IMR-90 (cell line): ENCODE data around the gene CDKN2B-AS1. TPM values are rescaled to one million over a fixed set of nuclear protein-coding genes. Genes with fewer than 3 reads are reported as not detected.

ENCODE experiments used
- ATAC-seq: fragments of 200-7000 bp; cut with Tn5 transposase; 2 replicates; pipeline ENCODE4 v1.9.1; 2020; ENCODE audit warnings: low read depth, mild to moderate bottlenecking, moderate library complexity
- BruUV-seq: library from RNA; stranded (reverse); fragments of 400-500 nt; replicated peaks from 2 replicates; lab custom pipeline; 2021; lab: Mats Ljungman, UMichigan
- CTCF ChIA-PET: fragments of 300-600 bp; formaldehyde crosslinking; extraction: SDS; loops from one replicate; lab custom pipeline; 2021; ENCODE audit warnings: antibody characterized with exemption; lab: Yijun Ruan, JAX
- POLR2A ChIA-PET: fragments of 300-600 bp; sonication (Branson Sonifier 250); formaldehyde crosslinking; loops from one replicate; lab custom pipeline; 2022; ENCODE audit warnings: antibody characterized with exemption; ENCODE audit not compliant: unreplicated experiment; lab: Charles Lee
- DNase-seq: peaks from one replicate; pipeline ENCODE4 v3.0.0; 2013
- H2AFZ ChIP-seq: replicated peaks from 2 replicates; pipeline ENCODE3; 2013; ENCODE audit warnings: low read length, mild to moderate bottlenecking; ENCODE audit not compliant: poor library complexity
- H2AK5ac ChIP-seq: 2 replicates; pipeline ENCODE4 v1.6.1; 2013; ENCODE audit warnings: low read depth, low read length, inconsistent platforms
- H2AK9ac ChIP-seq: replicated peaks from 2 replicates; pipeline ENCODE3; 2013; ENCODE audit warnings: mild to moderate bottlenecking, low read depth, low read length, moderate library complexity; ENCODE audit not compliant: poor library complexity
- H2BK120ac ChIP-seq: 2 replicates; pipeline ENCODE4 v1.6.1; 2013; ENCODE audit warnings: low read depth, low read length, inconsistent platforms
- H2BK15ac ChIP-seq: 3 replicates; pipeline ENCODE4 v1.6.1; 2013; ENCODE audit warnings: low read depth, low read length, inconsistent platforms
- H2BK20ac ChIP-seq: 2 replicates; pipeline ENCODE4 v1.6.1; 2013; ENCODE audit warnings: low read depth, mild to moderate bottlenecking, inconsistent platforms, low read length, moderate library complexity
- H2BK5ac ChIP-seq: 2 replicates; pipeline ENCODE4 v1.6.1; 2013; ENCODE audit warnings: mild to moderate bottlenecking, low read depth, low read length, inconsistent platforms; ENCODE audit not compliant: poor library complexity, severe bottlenecking
- H3K14ac ChIP-seq: replicated peaks from 2 replicates; pipeline ENCODE4 v1.6.1; 2013; ENCODE audit warnings: low read depth, low read length, inconsistent platforms
- H3K18ac ChIP-seq: 2 replicates; pipeline ENCODE4 v1.6.1; 2013; ENCODE audit warnings: low read depth, low read length, control low read depth
- H3K23ac ChIP-seq: 2 replicates; pipeline ENCODE4 v1.6.1; 2013; ENCODE audit warnings: low read depth, low read length, inconsistent platforms
- H3K27ac ChIP-seq: 2 replicates; pipeline ENCODE4 v1.5.1; 2013; ENCODE audit warnings: mild to moderate bottlenecking, control low read depth, low read length; ENCODE audit not compliant: insufficient read depth
- H3K27me3 ChIP-seq: 2 replicates; pipeline ENCODE4 v1.6.1; 2013; ENCODE audit warnings: low read length; ENCODE audit not compliant: control insufficient read depth, insufficient read depth
- H3K36me3 ChIP-seq: 2 replicates; pipeline ENCODE4 v1.6.1; 2013; ENCODE audit warnings: low read length, mixed read lengths; ENCODE audit not compliant: control insufficient read depth, insufficient read depth
- H3K4ac ChIP-seq: 2 replicates; pipeline ENCODE4 v1.6.1; 2013; ENCODE audit warnings: low read depth, low read length, inconsistent platforms
- H3K4me1 ChIP-seq: 2 replicates; pipeline ENCODE4 v1.6.1; 2013; ENCODE audit warnings: low read length, mixed read lengths; ENCODE audit not compliant: control insufficient read depth, insufficient read depth
- H3K4me2 ChIP-seq: 2 replicates; pipeline ENCODE4 v1.6.1; 2013; ENCODE audit warnings: low read depth, mild to moderate bottlenecking, control low read depth, low read length, moderate library complexity
- H3K4me3 ChIP-seq: 2 replicates; pipeline ENCODE4 v1.5.1; 2013; ENCODE audit warnings: low read depth, mild to moderate bottlenecking, control low read depth, low read length, moderate library complexity; ENCODE audit not compliant: insufficient read depth
- H3K56ac ChIP-seq: 2 replicates; pipeline ENCODE4 v1.6.1; 2013; ENCODE audit warnings: low read length, inconsistent platforms; ENCODE audit not compliant: insufficient read depth; ENCODE audit errors: extremely low read depth
- H3K79me1 ChIP-seq, 2 experiments: 2 replicates each; pipeline ENCODE4 v1.6.1; 2013; ENCODE audit warnings: low read length in 2 of 2, inconsistent platforms in 1 of 2, low read depth in 1 of 2
- H3K9ac ChIP-seq: 2 replicates; pipeline ENCODE4 v1.6.1; 2013; ENCODE audit warnings: low read depth, low read length, control low read depth
- H3K9me1 ChIP-seq: 2 replicates; pipeline ENCODE4 v1.6.1; 2013; ENCODE audit warnings: low read length, inconsistent platforms; ENCODE audit not compliant: insufficient read depth
- H3K9me3 ChIP-seq: 2 replicates; pipeline ENCODE4 v1.6.1; 2013; ENCODE audit warnings: low read length; ENCODE audit not compliant: control insufficient read depth, insufficient read depth
- H4K20me1 ChIP-seq: 2 replicates; pipeline ENCODE4 v1.6.1; 2013; ENCODE audit warnings: low read length, inconsistent platforms; ENCODE audit not compliant: insufficient read depth
- H4K5ac ChIP-seq: 2 replicates; pipeline ENCODE4 v1.6.1; 2013; ENCODE audit warnings: mild to moderate bottlenecking, low read depth, low read length, control low read depth
- H4K8ac ChIP-seq, 2 experiments: 2 replicates each; pipeline ENCODE4 v1.6.1; 2013; ENCODE audit warnings: low read depth in 2 of 2, low read length in 2 of 2, control low read depth in 1 of 2, inconsistent platforms in 1 of 2
- H4K91ac ChIP-seq: 2 replicates; pipeline ENCODE4 v1.6.1; 2013; ENCODE audit warnings: low read depth, low read length, inconsistent platforms; ENCODE audit not compliant: insufficient read depth
- BHLHE40 ChIP-seq: fragments of 150-350 bp; IDR thresholded peaks from 2 replicates; pipeline ENCODE4 v1.6.1; 2016; ENCODE audit warnings: mild to moderate bottlenecking, low read depth, low read length
- CEBPB ChIP-seq: IDR thresholded peaks from 2 replicates; pipeline ENCODE4 v1.6.1; 2012; ENCODE audit warnings: low read depth, low read length, improper control_type of control experiment
- NFE2L2 ChIP-seq: fragments of 150-350 bp; IDR thresholded peaks from 2 replicates; pipeline ENCODE4 v1.6.1; 2016; ENCODE audit warnings: low read depth, mild to moderate bottlenecking, low read length
- RCOR1 ChIP-seq: IDR thresholded peaks from 2 replicates; pipeline ENCODE4 v1.6.1; 2012; ENCODE audit warnings: mild to moderate bottlenecking, low read length, improper control_type of control experiment; ENCODE audit not compliant: insufficient replicate concordance
- RFX5 ChIP-seq: IDR thresholded peaks from 2 replicates; pipeline ENCODE4 v1.8.0; 2012; ENCODE audit warnings: low read depth, mild to moderate bottlenecking, low read length, moderate library complexity
- WGBS, 2 experiments: methylation state at CpG; one replicate each; pipeline versions ENCODE4 v1.1.5 to v1.1.7; 2013; ENCODE audit warnings: missing lambda C conversion rate in 2 of 2; ENCODE audit not compliant: insufficient read length in 1 of 2; ENCODE audit errors: extremely low coverage in 2 of 2; 5-methylcytosine and 5-hydroxymethylcytosine counted together
- dilution Hi-C: fragments of 300-500 bp; cut with HindIII; formaldehyde crosslinking; loops from one replicate; pipeline ENCODE4 v1.14.3; 2018; ENCODE audit warnings: low sequenced_read_pairs; ENCODE audit not compliant: unreplicated experiment
- in situ Hi-C: fragments of 300-500 bp; cut with MboI; formaldehyde crosslinking; loops from 3 replicates; pipeline ENCODE4 v1.14.3; 2019; ENCODE audit warnings: low sequenced_read_pairs, inconsistent platforms, mixed read lengths
- intact Hi-C: fragments of 100-400 bp; cut with micrococcal nuclease; formaldehyde crosslinking; loops from 2 replicates; pipeline ENCODE4 v1.10.0; 2022
- polyA plus RNA-seq, 3 experiments: library from polyadenylated mRNA; depleted of rRNA; stranded (reverse); fragments of >200 nt; gene quantifications; 2 replicates each; pipeline ENCODE4 v1.2.3, GENCODE V29; 2012; ENCODE audit warnings: low replicate concordance in 1 of 3
- total RNA-seq: library from RNA; depleted of rRNA; stranded (reverse); fragments of >200 nt; gene quantifications from 2 replicates; pipeline ENCODE4 v1.2.3, GENCODE V29; 2012
- TF ChIP-seq, protein P1 (sequence below): fragments of 150-350 bp; IDR thresholded peaks from 2 replicates; pipeline ENCODE4 v1.6.1; 2016; ENCODE audit warnings: low read depth, mild to moderate bottlenecking, low read length, moderate library complexity, borderline replicate concordance
- TF ChIP-seq, protein P2 (sequence below): fragments of 150-350 bp; IDR thresholded peaks from 2 replicates; pipeline ENCODE4 v1.6.1; 2017; ENCODE audit warnings: mild to moderate bottlenecking, antibody characterized with exemption, low read length, low read depth

CDKN2B-AS1 gene
- total and polyA plus RNA-seq, 2 of the 4 experiments (the other 2 are of a cell fraction), result 1.0 to 1.1 TPM

DNA sequence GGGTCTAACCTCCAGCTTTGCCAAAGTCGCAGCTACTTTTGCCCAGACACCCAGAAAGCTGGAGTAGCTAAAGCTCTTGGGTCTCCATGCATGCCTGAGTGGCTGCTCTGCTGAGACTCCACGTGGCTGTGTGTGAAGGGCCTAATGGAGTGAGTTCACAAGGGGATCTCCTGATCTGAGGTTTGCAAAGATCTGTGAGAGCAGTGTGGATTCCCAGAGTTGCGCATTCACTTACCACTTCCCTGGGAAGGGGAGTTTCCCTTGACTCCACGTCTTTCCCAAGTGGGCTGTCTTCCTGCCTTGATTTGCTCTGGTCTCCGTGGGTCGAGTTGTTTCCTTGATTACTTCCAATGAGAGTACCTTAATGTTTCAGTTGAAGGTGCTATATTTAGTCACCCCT, 32.1 kb downstream of the CDKN2B-AS1 start:
- Histone ChIP-seq H4K20me1 (no peaks in the 10 kb centered on the region), H4K5ac (no peak overlapping the region), H2AK9ac (no peak overlapping the region), H2BK5ac (no peak overlapping the region), H3K9me1 (peaks cover 2% of the 10 kb centered on the region), H3K23ac (no peak overlapping the region), H2BK20ac (no peak overlapping the region), H3K27ac (no peak overlapping the region), H4K91ac (no peak overlapping the region), H3K9me3 (no peaks in the 10 kb centered on the region), H3K14ac (no peak overlapping the region), H3K4me1 (peaks cover 3% of the 10 kb centered on the region; the same call in 1 of the 2 replicates), H3K79me1 (0 out of 4 replicates have a peak, but pooled peaks cover 0 to 4% of the 10 kb centered on the region in 2 experiments), H4K8ac (no peak overlapping the region), H3K18ac (no peak overlapping the region), H3K27me3 (no peaks in the 10 kb centered on the region), H3K36me3 (no peaks in the 10 kb centered on the region), H2BK120ac (no peak overlapping the region), H2BK15ac (no peak overlapping the region), H3K56ac (no peak overlapping the region), H2AFZ (no peak overlapping the region), H3K4me2 (no peak overlapping the region), H2AK5ac (no peak overlapping the region; the same call in 1 of the 2 replicates), H3K4ac (no peak overlapping the region), H3K9ac (no peak overlapping the region), H3K4me3 (no peak overlapping the region)
- ChIA-PET POLR2A (no interaction called here), CTCF (no interaction called here)
- intact Hi-C loops, result no loop called here
- ATAC-seq (no peak), DNase-seq (no peak)
- in situ Hi-C loops, result no loop called here
- no CpG with 5 or more reads among the region's 6 CpGs for WGBS, 2 experiments
- BruUV-seq, result no TSS peak
- TF ChIP-seq, protein P1, sequence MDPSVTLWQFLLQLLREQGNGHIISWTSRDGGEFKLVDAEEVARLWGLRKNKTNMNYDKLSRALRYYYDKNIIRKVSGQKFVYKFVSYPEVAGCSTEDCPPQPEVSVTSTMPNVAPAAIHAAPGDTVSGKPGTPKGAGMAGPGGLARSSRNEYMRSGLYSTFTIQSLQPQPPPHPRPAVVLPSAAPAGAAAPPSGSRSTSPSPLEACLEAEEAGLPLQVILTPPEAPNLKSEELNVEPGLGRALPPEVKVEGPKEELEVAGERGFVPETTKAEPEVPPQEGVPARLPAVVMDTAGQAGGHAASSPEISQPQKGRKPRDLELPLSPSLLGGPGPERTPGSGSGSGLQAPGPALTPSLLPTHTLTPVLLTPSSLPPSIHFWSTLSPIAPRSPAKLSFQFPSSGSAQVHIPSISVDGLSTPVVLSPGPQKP, result no peak
- no peak for TF ChIP-seq NFE2L2
- no peak for TF ChIP-seq BHLHE40
- TF ChIP-seq RCOR1, result no peak
- TF ChIP-seq, protein P2, sequence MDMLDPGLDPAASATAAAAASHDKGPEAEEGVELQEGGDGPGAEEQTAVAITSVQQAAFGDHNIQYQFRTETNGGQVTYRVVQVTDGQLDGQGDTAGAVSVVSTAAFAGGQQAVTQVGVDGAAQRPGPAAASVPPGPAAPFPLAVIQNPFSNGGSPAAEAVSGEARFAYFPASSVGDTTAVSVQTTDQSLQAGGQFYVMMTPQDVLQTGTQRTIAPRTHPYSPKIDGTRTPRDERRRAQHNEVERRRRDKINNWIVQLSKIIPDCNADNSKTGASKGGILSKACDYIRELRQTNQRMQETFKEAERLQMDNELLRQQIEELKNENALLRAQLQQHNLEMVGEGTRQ, result no peak
- no peak for TF ChIP-seq CEBPB
- TF ChIP-seq RFX5, result no peak
- dilution Hi-C loops, result no loop called here
